ENCODE measurements around the gene ASB8. TPM values are rescaled to one million over a fixed set of nuclear protein-coding genes. Genes with fewer than 3 reads are reported as not detected.

The ASB8 gene
- total RNA-seq, 3 donors from 2014 or later (not counting 1 experiment from before 2014, with no cell fraction given): 62.9 to 73.8 (median 71.3) TPM

GRCh38 chr12:48198672-48198971 lies 41.3 kb upstream of the ASB8 start:
- Mint-ChIP-seq H3K9me3 (peaks cover 6 to 9% of the 10 kb centered on the region in 2 donors), H3K4me1 (peaks cover 50 to 56% of the 10 kb centered on the region in 2 donors), H3K36me3 (peaks cover 21% of the 10 kb centered on the region), H3K4me3 (peak overlapping the region; percentile 90), H3K27ac (peak overlapping the region; percentile 82 to 86), H3K27me3 (ENCODE audit: low read depth in 2 of 2) (peaks cover 17% of the 10 kb centered on the region in 2 donors)
- 11% methylated on average over 26 of the region's 26 CpGs for WGBS (ENCODE audit: insufficient coverage)
- H3K36me3 ChIP-seq (ENCODE audit: control insufficient read depth, insufficient read depth, low read length): no peaks in the 10 kb centered on the region
- H3K4me1 ChIP-seq (ENCODE audit: control insufficient read depth, insufficient read depth, low read length): peaks cover 31% of the 10 kb centered on the region
- peaks cover 3% of the 10 kb centered on the region for H3K9me3 ChIP-seq (ENCODE audit: control insufficient read depth, insufficient read depth, low read length)
- ATAC-seq (peak; percentile 17 to 27 (median 24)), DNase-seq (no peak)
- intact Hi-C loops (cut with micrococcal nuclease): loop anchor here (1.0 kb wide), 1 partner anchor 41 kb away; the partner anchor contains the start of gene ASB8
- H3K4me3 ChIP-seq (ENCODE audit: low read length): peak overlapping the region; percentile 95
- H3K27me3 ChIP-seq (ENCODE audit: control insufficient read depth, insufficient read depth, low read length): peaks cover under 1% of the 10 kb centered on the region
- no peak for TF ChIP-seq CTCF (IDR thresholded peaks at IDR 0.05)
- peak overlapping the region; percentile 98 for H3K27ac ChIP-seq (ENCODE audit: low read length)

DNA sequence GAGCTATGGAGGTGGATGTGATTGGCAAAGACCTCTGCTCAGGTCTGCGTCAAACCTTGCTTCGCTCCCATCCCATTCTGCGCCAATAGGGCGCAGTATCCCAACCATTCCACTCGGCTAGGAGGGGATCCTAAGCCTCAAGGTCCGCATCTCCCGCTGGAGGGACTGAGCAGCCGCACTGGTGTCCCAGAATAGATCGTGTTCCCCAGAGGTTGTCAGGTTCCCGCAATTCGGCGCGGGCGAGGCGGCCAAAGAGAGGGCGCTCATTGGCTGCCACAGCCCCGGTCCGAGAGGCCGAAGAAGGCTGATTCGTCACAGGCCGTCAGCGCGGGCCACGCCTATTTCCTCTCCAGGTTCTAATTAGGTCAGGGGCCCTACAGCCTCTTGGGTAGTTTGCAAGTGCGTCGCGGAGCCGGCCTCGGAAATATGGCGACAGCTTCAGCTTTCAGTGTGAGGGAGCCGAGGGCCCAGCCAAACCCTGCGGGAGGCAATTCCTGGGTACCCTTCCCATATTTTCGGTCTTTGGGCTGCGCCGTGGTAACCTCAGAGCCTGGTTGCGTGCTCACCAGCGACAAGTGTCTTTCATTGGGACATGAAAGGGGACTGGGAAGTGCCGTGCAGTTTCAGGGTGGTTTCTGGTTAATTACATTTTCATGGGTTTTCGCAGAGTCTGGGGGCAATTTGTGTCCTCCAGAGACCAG lies 40.8 kb upstream of the ASB8 start:
- intact Hi-C loops (cut with micrococcal nuclease): loop anchor here (1.0 kb wide), 1 partner anchor 41 kb away; the partner anchor contains the start of gene ASB8

GRCh38 chr12:48197549-48197970 lies 40.2 kb upstream of the ASB8 start:
- peak; percentile 66 for TF ChIP-seq CTCF (IDR thresholded peaks at IDR 0.05)
- Mint-ChIP-seq H3K27me3 (ENCODE audit: low read depth in 2 of 2) (peaks cover 22 to 23% of the 10 kb centered on the region in 2 donors), H3K4me3 (peak overlapping the region; percentile 90), H3K27ac (peak overlapping the region; percentile 82 to 86), H3K36me3 (peaks cover 10% of the 10 kb centered on the region), H3K9me3 (peaks cover 3 to 5% of the 10 kb centered on the region in 2 donors), H3K4me1 (peaks cover 43 to 50% of the 10 kb centered on the region in 2 donors)
- Histone ChIP-seq H3K9me3 (ENCODE audit: control insufficient read depth, insufficient read depth, low read length) (peaks cover 3% of the 10 kb centered on the region), H3K4me1 (ENCODE audit: control insufficient read depth, insufficient read depth, low read length) (peaks cover 31% of the 10 kb centered on the region), H3K27ac (ENCODE audit: low read length) (peak overlapping the region; percentile 98), H3K27me3 (ENCODE audit: control insufficient read depth, insufficient read depth, low read length) (peaks cover 6% of the 10 kb centered on the region), H3K36me3 (ENCODE audit: control insufficient read depth, insufficient read depth, low read length) (no peaks in the 10 kb centered on the region), H3K4me3 (ENCODE audit: low read length) (peak overlapping the region; percentile 95)
- ATAC-seq (peak; percentile 33 to 57 (median 45)), DNase-seq (peak in 1 of 2 donors; percentile 72)
- intact Hi-C loops (cut with micrococcal nuclease): no loop called here
- 3% methylated on average over 9 of the region's 10 CpGs for WGBS (ENCODE audit: insufficient coverage)

More for the DNA sequence above, 40.8 kb upstream of the ASB8 start:
- peaks cover 3% of the 10 kb centered on the region for H3K9me3 ChIP-seq (ENCODE audit: control insufficient read depth, insufficient read depth, low read length)
- peaks cover 6% of the 10 kb centered on the region for H3K27me3 ChIP-seq (ENCODE audit: control insufficient read depth, insufficient read depth, low read length)
- ATAC-seq (peak; percentile 95 to 99 (median 97)), DNase-seq (peak; percentile 88 to 94)
- H3K27ac Mint-ChIP-seq: peak overlapping the region; percentile 82 to 86
- peaks cover 3 to 7% of the 10 kb centered on the region in 2 donors for H3K9me3 Mint-ChIP-seq
- peaks cover 16% of the 10 kb centered on the region for H3K36me3 Mint-ChIP-seq
- H3K4me1 ChIP-seq (ENCODE audit: control insufficient read depth, insufficient read depth, low read length): peaks cover 31% of the 10 kb centered on the region
- WGBS (ENCODE audit: insufficient coverage): under 1% methylated on average over 39 of the region's 39 CpGs
- TF ChIP-seq CTCF (IDR thresholded peaks at IDR 0.05): no peak
- H3K36me3 ChIP-seq (ENCODE audit: control insufficient read depth, insufficient read depth, low read length): no peaks in the 10 kb centered on the region
- peaks cover 49 to 56% of the 10 kb centered on the region in 2 donors for H3K4me1 Mint-ChIP-seq
- H3K27me3 Mint-ChIP-seq (ENCODE audit: low read depth in 2 of 2): peaks cover 22% of the 10 kb centered on the region in 2 donors
- H3K4me3 ChIP-seq (ENCODE audit: low read length): peak overlapping the region; percentile 95
- H3K4me3 Mint-ChIP-seq: peak overlapping the region; percentile 90
- H3K27ac ChIP-seq (ENCODE audit: low read length): peak overlapping the region; percentile 98

Measured in natural killer cell (primary cell).